ENCODE measurements around the gene CDC37.

DNA sequence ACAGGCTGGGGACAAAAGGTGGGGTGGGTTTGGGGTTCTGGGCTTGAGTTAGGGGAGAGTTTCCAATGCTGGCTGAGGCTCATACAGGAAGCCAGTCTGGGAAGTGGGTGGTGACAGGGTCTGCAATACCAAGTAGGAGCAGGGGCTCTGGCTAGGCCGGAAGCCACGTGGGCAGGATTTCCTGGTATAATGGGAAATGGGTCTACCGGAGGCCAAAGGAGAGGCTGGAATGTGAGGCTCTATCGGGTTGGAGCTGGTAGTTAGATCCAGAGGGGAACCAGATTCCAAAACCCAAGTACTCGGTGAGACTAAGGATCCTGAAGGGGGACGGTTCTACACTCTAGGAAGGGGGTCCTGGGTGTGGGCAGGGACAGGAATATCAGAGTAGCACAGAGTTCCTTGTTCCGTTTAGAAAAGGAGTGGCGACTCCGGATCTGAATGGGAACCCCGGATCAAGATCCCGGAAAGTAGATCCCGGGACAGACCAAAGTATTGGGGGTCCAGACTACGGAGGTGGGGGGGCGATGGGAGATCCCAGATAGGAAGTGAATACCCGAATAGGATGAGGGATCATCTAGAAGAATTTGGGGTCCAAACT is 802 bp downstream of the CDC37 start:
- TF ChIP-seq KDM5A (IDR thresholded peaks at IDR 0.05), result no peak
- TF ChIP-seq, protein P1, sequence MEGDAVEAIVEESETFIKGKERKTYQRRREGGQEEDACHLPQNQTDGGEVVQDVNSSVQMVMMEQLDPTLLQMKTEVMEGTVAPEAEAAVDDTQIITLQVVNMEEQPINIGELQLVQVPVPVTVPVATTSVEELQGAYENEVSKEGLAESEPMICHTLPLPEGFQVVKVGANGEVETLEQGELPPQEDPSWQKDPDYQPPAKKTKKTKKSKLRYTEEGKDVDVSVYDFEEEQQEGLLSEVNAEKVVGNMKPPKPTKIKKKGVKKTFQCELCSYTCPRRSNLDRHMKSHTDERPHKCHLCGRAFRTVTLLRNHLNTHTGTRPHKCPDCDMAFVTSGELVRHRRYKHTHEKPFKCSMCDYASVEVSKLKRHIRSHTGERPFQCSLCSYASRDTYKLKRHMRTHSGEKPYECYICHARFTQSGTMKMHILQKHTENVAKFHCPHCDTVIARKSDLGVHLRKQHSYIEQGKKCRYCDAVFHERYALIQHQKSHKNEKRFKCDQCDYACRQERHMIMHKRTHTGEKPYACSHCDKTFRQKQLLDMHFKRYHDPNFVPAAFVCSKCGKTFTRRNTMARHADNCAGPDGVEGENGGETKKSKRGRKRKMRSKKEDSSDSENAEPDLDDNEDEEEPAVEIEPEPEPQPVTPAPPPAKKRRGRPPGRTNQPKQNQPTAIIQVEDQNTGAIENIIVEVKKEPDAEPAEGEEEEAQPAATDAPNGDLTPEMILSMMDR (IDR thresholded peaks at IDR 0.05), result no peak
- no peak for TF ChIP-seq NFE2L2 (conservative IDR thresholded peaks at IDR 0.05; ENCODE audit: low read length)
- no peak for TF ChIP-seq JUN (IDR thresholded peaks at IDR 0.05)
- TF ChIP-seq POLR2A (IDR thresholded peaks at IDR 0.05; ENCODE audit: low read length), result no peak
- no peak for TF ChIP-seq CHD2 (IDR thresholded peaks at IDR 0.05; ENCODE audit: low read length, partially characterized antibody)
- TF ChIP-seq HOXA7 (CRISPR knock-in tag; IDR thresholded peaks at IDR 0.05), result no peak
- no peak for TF ChIP-seq SMC3 (IDR thresholded peaks at IDR 0.05)
- TF ChIP-seq, protein P2, sequence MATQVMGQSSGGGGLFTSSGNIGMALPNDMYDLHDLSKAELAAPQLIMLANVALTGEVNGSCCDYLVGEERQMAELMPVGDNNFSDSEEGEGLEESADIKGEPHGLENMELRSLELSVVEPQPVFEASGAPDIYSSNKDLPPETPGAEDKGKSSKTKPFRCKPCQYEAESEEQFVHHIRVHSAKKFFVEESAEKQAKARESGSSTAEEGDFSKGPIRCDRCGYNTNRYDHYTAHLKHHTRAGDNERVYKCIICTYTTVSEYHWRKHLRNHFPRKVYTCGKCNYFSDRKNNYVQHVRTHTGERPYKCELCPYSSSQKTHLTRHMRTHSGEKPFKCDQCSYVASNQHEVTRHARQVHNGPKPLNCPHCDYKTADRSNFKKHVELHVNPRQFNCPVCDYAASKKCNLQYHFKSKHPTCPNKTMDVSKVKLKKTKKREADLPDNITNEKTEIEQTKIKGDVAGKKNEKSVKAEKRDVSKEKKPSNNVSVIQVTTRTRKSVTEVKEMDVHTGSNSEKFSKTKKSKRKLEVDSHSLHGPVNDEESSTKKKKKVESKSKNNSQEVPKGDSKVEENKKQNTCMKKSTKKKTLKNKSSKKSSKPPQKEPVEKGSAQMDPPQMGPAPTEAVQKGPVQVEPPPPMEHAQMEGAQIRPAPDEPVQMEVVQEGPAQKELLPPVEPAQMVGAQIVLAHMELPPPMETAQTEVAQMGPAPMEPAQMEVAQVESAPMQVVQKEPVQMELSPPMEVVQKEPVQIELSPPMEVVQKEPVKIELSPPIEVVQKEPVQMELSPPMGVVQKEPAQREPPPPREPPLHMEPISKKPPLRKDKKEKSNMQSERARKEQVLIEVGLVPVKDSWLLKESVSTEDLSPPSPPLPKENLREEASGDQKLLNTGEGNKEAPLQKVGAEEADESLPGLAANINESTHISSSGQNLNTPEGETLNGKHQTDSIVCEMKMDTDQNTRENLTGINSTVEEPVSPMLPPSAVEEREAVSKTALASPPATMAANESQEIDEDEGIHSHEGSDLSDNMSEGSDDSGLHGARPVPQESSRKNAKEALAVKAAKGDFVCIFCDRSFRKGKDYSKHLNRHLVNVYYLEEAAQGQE (IDR thresholded peaks at IDR 0.05), result no peak
- no peak for TF ChIP-seq KDM1A (IDR thresholded peaks at IDR 0.05; ENCODE audit: low read depth)
- no peak for TF ChIP-seq HDAC2 (IDR thresholded peaks at IDR 0.05)
- TF ChIP-seq FOSL2 (IDR thresholded peaks at IDR 0.05), result no peak
- no peak for TF ChIP-seq FOSL2 (CRISPR knock-in tag; IDR thresholded peaks at IDR 0.05)
- no peak for TF ChIP-seq RAD21 (conservative IDR thresholded peaks at IDR 0.05 in 1 of 2, IDR thresholded peaks at IDR 0.05 in 1 of 2)
- no peak for TF ChIP-seq FOSB (CRISPR knock-in tag; IDR thresholded peaks at IDR 0.05)
